Measurements from ENCODE around the gene EDDM13.

DNA sequence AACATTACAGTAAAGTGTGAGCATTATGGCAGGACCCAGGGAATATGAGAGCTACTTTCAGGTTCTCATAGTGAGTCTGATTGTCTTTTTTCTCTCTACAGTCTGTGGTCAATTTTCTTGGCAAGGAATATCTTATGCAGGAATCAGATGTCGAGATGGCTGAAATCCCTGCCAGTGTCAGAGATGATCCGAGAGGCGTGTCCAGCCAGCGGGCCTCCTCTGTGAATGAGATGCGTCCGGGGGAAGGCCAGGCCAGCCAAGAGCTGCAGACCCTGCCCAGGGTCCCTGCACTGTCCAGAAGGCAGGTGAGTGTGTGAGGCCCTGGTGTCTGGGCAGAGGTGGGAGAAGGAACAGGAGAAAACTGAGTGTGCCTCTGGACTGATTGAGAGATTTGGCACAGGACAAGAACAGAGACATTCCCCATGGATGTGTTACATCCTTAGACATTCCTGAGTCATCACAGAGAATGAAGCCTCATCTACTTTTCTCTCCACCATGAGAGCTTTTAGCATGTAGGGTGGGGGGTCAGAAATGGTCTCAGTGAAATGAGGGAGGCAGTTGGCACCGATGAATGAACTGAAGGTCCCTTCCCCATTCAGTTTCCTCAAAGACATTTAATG, 27.3 kb upstream of the EDDM13 start:
- TF ChIP-seq CTCF (IDR thresholded peaks at IDR 0.05) (no peak), POLR2A (IDR thresholded peaks at IDR 0.05) (no peak)
